Measurements from ENCODE around the gene RAB7B. TPM values are rescaled to one million over a fixed set of nuclear protein-coding genes. Genes with fewer than 3 reads are reported as not detected.
A peak's percentile ranks its signal among the peaks of the same experiment; 100 is the strongest.

The RAB7B gene
- total RNA-seq, 4 donors from 2014 or later = 0.26 to 22.5 (median 8.0) TPM

- TF ChIP-seq, protein P1, sequence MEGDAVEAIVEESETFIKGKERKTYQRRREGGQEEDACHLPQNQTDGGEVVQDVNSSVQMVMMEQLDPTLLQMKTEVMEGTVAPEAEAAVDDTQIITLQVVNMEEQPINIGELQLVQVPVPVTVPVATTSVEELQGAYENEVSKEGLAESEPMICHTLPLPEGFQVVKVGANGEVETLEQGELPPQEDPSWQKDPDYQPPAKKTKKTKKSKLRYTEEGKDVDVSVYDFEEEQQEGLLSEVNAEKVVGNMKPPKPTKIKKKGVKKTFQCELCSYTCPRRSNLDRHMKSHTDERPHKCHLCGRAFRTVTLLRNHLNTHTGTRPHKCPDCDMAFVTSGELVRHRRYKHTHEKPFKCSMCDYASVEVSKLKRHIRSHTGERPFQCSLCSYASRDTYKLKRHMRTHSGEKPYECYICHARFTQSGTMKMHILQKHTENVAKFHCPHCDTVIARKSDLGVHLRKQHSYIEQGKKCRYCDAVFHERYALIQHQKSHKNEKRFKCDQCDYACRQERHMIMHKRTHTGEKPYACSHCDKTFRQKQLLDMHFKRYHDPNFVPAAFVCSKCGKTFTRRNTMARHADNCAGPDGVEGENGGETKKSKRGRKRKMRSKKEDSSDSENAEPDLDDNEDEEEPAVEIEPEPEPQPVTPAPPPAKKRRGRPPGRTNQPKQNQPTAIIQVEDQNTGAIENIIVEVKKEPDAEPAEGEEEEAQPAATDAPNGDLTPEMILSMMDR (IDR thresholded peaks at IDR 0.05) = no peak
- TF ChIP-seq POLR2A (IDR thresholded peaks at IDR 0.05) = no peak
- H3K36me3 ChIP-seq = no peaks in the 10 kb centered on the region
- no peaks in the 10 kb centered on the region for H3K4me1 ChIP-seq
- no peaks in the 10 kb centered on the region for H3K27me3 ChIP-seq
- H3K9me3 ChIP-seq = no peaks in the 10 kb centered on the region
- H3K4me3 ChIP-seq = no peak overlapping the region
- no peak for DNase-seq
- intact Hi-C loops (cut with DNase I; ENCODE audit: low total_unique reads) = no loop called here
- no peak overlapping the region for H3K27ac ChIP-seq
Observed at GRCh38 chr1:206032380-206033140, 29.4 kb upstream of the RAB7B start.

GRCh38 chr1:206030714-206031113 lies 27.5 kb upstream of the RAB7B start:
- Histone ChIP-seq H3K4me3 (no peak overlapping the region), H3K9me3 (no peaks in the 10 kb centered on the region), H3K27me3 (no peaks in the 10 kb centered on the region), H3K27ac (no peak overlapping the region), H3K4me1 (no peaks in the 10 kb centered on the region), H3K36me3 (no peaks in the 10 kb centered on the region)
- peak; percentile 50 to 52 for DNase-seq
- intact Hi-C loops (cut with DNase I; ENCODE audit: low total_unique reads) = no loop called here
- TF ChIP-seq, protein P1 (IDR thresholded peaks at IDR 0.05) = peak; percentile 67 to 69 (median 68)
- TF ChIP-seq POLR2A (IDR thresholded peaks at IDR 0.05) = no peak

GRCh38 chr1:206030191-206030590 lies 27.0 kb upstream of the RAB7B start:
- H3K4me3 ChIP-seq = no peak overlapping the region
- no peak for DNase-seq
- intact Hi-C loops (cut with DNase I; ENCODE audit: low total_unique reads) = no loop called here
- no peaks in the 10 kb centered on the region for H3K9me3 ChIP-seq
- no peaks in the 10 kb centered on the region for H3K36me3 ChIP-seq
- H3K27me3 ChIP-seq = no peaks in the 10 kb centered on the region
- H3K27ac ChIP-seq = no peak overlapping the region
- no peaks in the 10 kb centered on the region for H3K4me1 ChIP-seq
- TF ChIP-seq, protein P1 (IDR thresholded peaks at IDR 0.05) = no peak
- TF ChIP-seq POLR2A (IDR thresholded peaks at IDR 0.05) = no peak

- DNase-seq = peak; percentile 64 to 80
- H3K27me3 ChIP-seq = no peaks in the 10 kb centered on the region
- H3K27ac ChIP-seq = no peak overlapping the region
- H3K9me3 ChIP-seq = no peaks in the 10 kb centered on the region
- intact Hi-C loops (cut with DNase I; ENCODE audit: low total_unique reads) = no loop called here
- H3K4me3 ChIP-seq = no peak overlapping the region
- TF ChIP-seq, protein P1 (IDR thresholded peaks at IDR 0.05) = no peak
- TF ChIP-seq POLR2A (IDR thresholded peaks at IDR 0.05) = no peak
- H3K36me3 ChIP-seq = no peaks in the 10 kb centered on the region
- no peaks in the 10 kb centered on the region for H3K4me1 ChIP-seq
Observed at GRCh38 chr1:206029484-206029883, 26.3 kb upstream of the RAB7B start.

DNA sequence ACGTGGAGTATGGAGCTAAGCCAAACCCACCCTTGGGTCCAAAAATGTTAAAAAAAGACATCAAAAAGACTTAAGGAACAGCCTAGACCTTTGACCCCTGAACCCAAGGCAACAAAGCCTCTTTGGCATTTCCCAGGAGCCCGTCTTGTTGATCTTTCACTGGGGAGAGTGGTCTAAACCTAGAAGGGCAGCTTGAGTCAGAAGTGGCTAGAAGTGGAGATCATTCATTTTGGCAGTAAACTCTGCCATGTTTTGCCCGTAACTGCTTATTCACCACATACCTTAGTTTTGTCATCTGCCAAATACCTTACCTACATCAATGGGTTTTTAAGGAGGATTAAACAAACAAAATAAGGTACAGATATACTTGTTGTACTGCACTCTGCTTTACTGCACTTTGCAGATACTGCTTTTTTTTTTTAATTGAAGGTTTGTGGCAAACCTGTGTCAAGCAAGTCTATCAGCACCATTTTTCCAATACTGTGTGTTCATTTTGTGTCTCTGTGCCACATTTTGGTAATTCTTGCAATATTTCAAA lies 22.2 kb upstream of the RAB7B start:
- intact Hi-C loops (cut with DNase I; ENCODE audit: low total_unique reads) = no loop called here

More for the DNA sequence above, 22.2 kb upstream of the RAB7B start:
- TF ChIP-seq, protein P1 (IDR thresholded peaks at IDR 0.05) = no peak
- no peak for TF ChIP-seq POLR2A (IDR thresholded peaks at IDR 0.05)
- H3K36me3 ChIP-seq = no peaks in the 10 kb centered on the region
- no peaks in the 10 kb centered on the region for H3K9me3 ChIP-seq
- no peak for DNase-seq
- H3K27me3 ChIP-seq = no peaks in the 10 kb centered on the region
- no peak overlapping the region for H3K4me3 ChIP-seq
- no peak overlapping the region for H3K27ac ChIP-seq
- no peaks in the 10 kb centered on the region for H3K4me1 ChIP-seq

Measured in uterus (tissue), 4 donors.